ENCODE measurements around the gene TMEM203.

TMEM203 gene, protein sequence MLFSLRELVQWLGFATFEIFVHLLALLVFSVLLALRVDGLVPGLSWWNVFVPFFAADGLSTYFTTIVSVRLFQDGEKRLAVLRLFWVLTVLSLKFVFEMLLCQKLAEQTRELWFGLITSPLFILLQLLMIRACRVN

DNA sequence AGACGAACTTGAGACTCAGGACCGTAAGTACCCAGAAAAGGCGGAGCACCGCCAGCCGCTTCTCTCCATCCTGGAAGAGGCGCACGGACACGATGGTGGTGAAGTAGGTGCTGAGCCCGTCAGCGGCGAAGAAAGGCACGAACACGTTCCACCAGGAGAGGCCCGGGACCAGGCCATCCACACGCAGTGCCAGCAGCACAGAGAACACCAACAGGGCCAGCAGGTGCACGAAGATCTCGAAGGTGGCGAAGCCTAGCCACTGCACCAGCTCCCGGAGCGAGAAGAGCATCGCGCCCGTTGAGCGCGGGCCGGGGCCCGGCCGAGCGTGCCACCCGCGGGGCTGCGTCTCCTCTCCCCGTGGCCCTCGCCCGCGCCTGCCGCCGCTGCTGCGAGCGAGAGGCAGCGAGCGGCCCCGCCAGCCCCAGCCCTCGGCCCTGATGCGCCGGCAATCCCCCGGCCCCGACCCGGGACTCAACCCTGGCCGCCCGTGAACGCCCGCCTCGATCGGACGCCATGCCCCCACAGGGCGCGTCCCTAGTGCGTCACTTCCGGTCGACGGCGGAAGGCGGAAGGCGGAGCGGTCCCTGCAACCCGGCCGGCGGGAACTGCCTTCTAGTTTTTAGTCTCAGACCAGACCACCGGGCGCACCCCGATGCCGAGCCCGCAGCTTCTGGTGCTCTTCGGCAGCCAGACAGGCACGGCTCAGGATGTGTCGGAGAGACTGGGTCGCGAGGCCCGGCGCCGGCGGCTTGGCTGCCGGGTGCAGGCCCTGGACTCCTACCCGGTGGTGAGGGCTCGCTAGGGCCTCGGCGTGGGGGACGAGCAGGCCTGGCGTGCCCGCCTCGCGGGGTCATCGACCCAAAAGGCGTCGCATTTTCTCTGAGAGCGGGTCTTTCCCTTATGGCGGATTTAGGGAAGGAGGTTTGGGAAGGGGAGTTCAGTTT, at the start of gene TMEM203, which contains the start of gene NDOR1:
TSS of gene TMEM203 (minus strand) at position 523 of the 944 bp plus-strand sequence. CDS start at position 289, 234 bp downstream.
TSS of gene NDOR1 (plus strand) at position 575 of the 944 bp plus-strand sequence. CDS start at position 653, 78 bp downstream.
- DNase-seq (ENCODE audit: low read depth): peak; percentile 75
- TF ChIP-seq, protein P1, sequence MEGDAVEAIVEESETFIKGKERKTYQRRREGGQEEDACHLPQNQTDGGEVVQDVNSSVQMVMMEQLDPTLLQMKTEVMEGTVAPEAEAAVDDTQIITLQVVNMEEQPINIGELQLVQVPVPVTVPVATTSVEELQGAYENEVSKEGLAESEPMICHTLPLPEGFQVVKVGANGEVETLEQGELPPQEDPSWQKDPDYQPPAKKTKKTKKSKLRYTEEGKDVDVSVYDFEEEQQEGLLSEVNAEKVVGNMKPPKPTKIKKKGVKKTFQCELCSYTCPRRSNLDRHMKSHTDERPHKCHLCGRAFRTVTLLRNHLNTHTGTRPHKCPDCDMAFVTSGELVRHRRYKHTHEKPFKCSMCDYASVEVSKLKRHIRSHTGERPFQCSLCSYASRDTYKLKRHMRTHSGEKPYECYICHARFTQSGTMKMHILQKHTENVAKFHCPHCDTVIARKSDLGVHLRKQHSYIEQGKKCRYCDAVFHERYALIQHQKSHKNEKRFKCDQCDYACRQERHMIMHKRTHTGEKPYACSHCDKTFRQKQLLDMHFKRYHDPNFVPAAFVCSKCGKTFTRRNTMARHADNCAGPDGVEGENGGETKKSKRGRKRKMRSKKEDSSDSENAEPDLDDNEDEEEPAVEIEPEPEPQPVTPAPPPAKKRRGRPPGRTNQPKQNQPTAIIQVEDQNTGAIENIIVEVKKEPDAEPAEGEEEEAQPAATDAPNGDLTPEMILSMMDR (conservative IDR thresholded peaks at IDR 0.05; ENCODE audit: control insufficient read depth, insufficient read depth, low read depth, low read length): no peak
- H3K4me3 ChIP-seq (ENCODE audit: control insufficient read depth, low read depth, low read length): peak within 1 kb of the TSS; percentile 90

DNA sequence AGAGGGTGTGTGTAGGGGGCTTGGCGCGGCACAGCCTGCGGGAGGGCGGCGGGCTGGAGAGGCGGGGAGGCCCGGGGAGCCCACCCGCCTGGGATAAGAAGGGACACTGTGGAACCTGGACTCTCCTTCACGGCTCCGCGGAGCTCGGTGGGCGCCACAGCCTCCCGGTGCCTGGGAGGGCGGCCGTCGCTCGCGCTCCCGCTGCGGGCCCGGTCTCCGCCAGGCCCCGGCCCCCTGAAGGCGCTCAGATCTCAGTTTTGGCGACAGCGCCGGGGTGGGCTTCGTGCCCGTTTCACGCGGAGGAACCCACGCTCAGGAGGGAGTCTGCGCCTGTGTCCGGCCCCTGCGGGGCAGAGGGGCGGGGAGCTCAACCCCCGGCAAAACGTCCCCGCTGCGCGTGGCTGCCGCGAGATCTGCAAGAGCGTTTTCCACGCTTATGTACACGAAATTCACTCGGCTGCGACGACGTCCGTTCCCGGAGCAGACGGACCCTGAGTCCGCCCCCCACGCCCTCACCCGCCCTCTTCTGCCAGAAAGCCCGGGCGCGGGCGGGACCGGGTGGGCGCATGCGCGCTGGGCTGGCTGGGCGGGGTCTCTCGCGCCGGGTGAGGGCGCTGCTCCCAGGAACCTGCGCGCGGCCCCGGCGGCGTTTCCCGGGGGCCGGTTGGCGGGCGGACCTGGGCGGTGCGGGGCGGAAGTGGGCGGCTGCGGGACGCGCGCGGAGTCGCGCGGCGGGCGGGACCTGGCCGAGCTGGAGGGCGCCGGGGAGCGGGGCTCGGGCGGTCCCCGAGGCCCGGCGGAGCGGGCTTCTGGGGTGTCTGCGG, 49.4 kb upstream of the TMEM203 start, which contains the start of gene NELFB:
TSS of gene NELFB (plus strand) at position 704 of the 824 bp plus-strand sequence.
- TF ChIP-seq, protein P1 (conservative IDR thresholded peaks at IDR 0.05; ENCODE audit: control insufficient read depth, insufficient read depth, low read depth, low read length): no peak
- peak; percentile 72 for DNase-seq (ENCODE audit: low read depth)
- H3K4me3 ChIP-seq (ENCODE audit: control insufficient read depth, low read depth, low read length): peak within 1 kb of the TSS; percentile 87

DNA sequence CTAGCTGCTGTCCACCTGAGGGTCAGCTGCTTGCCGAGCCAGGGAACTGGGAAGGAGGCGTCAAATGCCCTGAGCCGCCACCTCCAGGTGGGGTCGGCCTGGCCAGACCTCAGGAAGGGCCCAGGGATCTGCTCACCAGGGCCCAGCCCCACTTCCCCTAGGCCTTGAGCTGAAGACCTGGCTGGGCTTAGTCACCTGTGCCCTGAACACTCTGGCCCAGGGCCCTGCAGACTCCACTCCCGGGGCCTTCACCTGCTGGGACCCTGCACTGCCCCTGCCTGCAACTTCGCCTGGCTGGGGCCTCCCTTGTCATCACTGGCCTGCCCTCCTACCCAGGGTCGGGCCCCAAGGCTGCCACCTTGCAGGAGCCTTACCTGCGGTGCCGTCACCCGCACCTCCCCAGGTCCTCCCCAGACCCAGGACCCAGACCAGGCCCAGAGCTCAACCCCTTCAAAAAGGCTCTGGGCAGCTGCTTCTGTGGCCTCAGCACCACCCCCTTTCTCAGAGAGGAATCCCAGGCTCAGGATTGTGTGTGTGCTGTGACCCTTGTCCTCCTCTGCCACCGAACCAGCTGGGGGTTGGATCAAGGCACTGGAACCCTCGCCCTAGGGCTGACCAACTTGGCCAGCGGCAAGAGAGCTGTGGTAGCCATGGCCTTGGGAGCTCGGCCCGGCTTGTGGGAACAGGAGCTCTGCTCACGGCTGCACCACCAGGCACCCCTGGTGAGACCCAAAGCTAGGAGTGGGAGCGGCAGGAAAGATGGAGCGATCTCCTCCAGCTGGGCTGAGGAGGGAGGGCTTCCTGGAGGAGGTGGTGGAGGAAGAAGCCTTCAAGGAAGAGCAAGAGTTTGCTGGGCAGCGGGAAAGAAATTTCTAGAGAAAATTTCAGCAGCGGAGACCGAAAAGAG, 48.5 kb upstream of the TMEM203 start:
- peak overlapping the region; percentile 68 for H3K4me3 ChIP-seq (ENCODE audit: control insufficient read depth, low read depth, low read length)
- TF ChIP-seq, protein P1 (conservative IDR thresholded peaks at IDR 0.05; ENCODE audit: control insufficient read depth, insufficient read depth, low read depth, low read length): no peak
- no peak for DNase-seq (ENCODE audit: low read depth)

DNA sequence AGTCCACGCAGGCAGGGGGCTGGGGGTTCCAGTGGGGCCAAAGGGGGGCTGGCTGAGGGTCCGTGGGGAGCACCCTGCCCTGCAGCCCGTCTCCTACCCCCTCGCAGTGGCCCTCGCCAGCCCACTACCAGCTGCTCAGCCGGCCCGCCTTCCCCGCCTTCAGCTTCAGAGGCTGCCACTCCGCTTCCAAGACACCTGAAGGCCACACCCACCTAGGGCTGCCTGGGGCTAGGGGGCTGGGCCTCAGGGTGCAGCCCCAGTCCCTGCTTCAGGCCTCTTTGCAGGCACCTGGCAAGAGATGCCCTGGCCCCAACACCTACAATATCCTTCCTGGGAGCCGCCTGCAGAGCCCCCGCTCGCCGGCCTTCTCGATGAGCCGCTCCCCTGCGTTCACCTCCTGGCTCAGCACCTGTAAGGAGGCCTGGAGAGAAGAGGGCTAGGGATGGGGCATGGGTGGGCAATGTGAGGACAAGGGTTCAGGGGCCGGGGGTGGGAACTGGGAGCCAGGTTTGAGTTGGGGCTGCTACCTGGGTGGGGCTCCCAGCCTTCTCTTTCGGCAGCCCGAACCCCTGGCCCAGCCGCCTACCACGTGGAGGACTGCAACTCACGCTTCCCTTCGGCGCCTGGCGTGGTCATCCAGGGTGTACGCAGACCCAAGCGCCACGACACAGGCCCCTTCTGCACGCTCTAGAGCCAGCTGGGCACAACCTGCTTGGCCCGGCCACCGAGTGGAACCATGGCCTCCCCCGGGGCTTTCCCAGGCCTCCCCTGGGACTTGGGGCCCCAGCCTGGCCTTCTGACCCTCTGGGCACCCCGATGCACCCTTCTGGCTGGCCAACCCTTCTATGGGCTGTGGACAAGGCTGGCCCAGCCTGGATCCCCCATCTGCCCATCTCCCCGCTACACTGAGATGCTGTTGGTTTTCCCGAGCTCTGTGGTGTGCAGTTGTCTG, 47.4 kb upstream of the TMEM203 start:
- H3K4me3 ChIP-seq (ENCODE audit: control insufficient read depth, low read depth, low read length): no peak overlapping the region
- TF ChIP-seq, protein P1 (conservative IDR thresholded peaks at IDR 0.05; ENCODE audit: control insufficient read depth, insufficient read depth, low read depth, low read length): no peak
- no peak for DNase-seq (ENCODE audit: low read depth)

DNA sequence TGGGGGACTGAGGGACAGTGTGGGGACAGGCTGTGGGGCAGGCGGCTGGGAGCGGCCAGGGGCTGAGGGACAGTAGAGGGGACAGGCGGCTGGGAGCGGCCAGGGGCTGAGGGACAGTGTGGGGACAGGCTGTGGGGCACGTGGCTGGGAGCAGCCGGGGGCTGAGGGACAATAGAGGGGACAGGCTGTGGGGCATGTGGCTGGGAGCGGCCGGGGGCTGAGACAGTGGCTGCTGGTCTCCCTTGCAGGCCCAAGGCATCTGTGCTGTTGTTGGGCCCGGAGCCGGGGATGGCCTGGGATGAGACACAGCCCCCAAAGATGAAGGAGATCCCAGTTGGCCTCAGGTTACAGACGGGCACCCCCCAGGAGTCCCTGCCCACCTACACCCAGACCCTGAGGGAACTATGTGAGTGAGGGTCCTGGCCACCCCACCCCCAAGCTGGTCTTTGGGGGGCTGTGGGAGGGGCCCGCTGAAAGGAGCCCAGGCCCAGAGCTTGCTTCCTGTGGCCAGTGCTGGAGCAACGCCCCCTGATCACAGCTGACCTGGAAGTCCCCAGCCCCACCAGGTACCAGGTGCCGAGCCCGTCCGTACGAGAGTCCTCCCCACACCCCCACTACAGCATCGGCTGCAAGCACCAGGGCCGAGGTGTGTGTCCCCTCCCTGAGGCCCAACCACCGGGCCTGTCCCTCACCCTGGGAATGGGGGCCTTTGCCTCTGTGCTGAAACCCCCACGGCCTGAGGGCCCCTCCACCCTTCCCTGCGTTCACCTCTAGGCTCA, 46.2 kb upstream of the TMEM203 start:
- H3K4me3 ChIP-seq (ENCODE audit: control insufficient read depth, low read depth, low read length): no peak overlapping the region
- TF ChIP-seq, protein P1 (conservative IDR thresholded peaks at IDR 0.05; ENCODE audit: control insufficient read depth, insufficient read depth, low read depth, low read length): no peak
- no peak for DNase-seq (ENCODE audit: low read depth)

Measured in fibroblast of mammary gland (primary cell).